Testis (tissue), 3 donors: ENCODE results near the gene RNU6-1. TPM values are rescaled to one million over a fixed set of nuclear protein-coding genes. Genes with fewer than 3 reads are reported as not detected.

Source experiments
- DNase-seq: peaks from one replicate; pipeline ENCODE4 v3.0.0-alpha.2; 2019
- H3K27ac ChIP-seq, 2 donors: fragments of 200-600 bp; sonication (generic); one replicate each; pipeline ENCODE4 v1.5.1; 2019
- H3K27me3 ChIP-seq: fragments of 200-600 bp; sonication (generic); one replicate; pipeline ENCODE4 v1.5.1; 2019
- H3K36me3 ChIP-seq: fragments of 200-600 bp; sonication (generic); one replicate; pipeline ENCODE4 v1.5.1; 2017; ENCODE audit warnings: low read depth; ENCODE audit errors: missing control alignments
- H3K4me1 ChIP-seq: fragments of 200-600 bp; sonication (generic); one replicate; pipeline ENCODE4 v1.5.1; 2019
- H3K4me3 ChIP-seq, 2 donors: fragments of 200-600 bp; sonication (generic); one replicate each; pipeline ENCODE4 v1.5.1; 2017 to 2019
- H3K9me3 ChIP-seq: fragments of 200-600 bp; sonication (generic); one replicate; pipeline ENCODE4 v1.5.1; 2017
- CTCF ChIP-seq, 3 experiments: fragments of 450-650 bp in 2 of 3; fragments of 200-600 bp in 1 of 3; sonication (generic) in 1 of 3; IDR thresholded peaks; one replicate each; pipeline ENCODE4 v1.5.1; 2016 to 2019; ENCODE audit warnings: antibody characterized with exemption in 3 of 3, mild to moderate bottlenecking in 2 of 3, moderate library complexity in 1 of 3
- POLR2A ChIP-seq: fragments of 450-650 bp; IDR thresholded peaks from one replicate; pipeline ENCODE4 v1.6.1; 2017; ENCODE audit warnings: antibody characterized with exemption, mild to moderate bottlenecking, moderate library complexity
- WGBS, 2 donors: methylation state at CpG; one replicate each; pipeline ENCODE4 v1.1.5; 2018; 5-methylcytosine and 5-hydroxymethylcytosine counted together
- intact Hi-C: fragments of 100-400 bp; cut with DNase I; formaldehyde crosslinking; loops from one replicate; pipeline ENCODE4 v1.15.1; 2023; ENCODE audit warnings: low total_unique reads
- polyA plus RNA-seq: library from polyadenylated mRNA; stranded (reverse); fragments of 350-450 nt; fragmentation: Illumina TruSeq; extraction: RNeasy Lipid Tissue Mini Kit (QIAGEN cat#74804); gene quantifications from one replicate; pipeline ENCODE4 v1.2.3, GENCODE V29; 2014; ENCODE audit warnings: low read depth, low replicate concordance; ENCODE audit not compliant: insufficient read depth
- total RNA-seq, 2 donors: library from RNA; depleted of rRNA; stranded (reverse); fragments of >200 nt; gene quantifications; one replicate each; pipeline ENCODE4 v1.2.3, GENCODE V29; 2016

The RNU6-1 gene
- total and polyA plus RNA-seq, 3 donors from 2014 or later, result not detected

- WGBS, 2 donors, result 3% methylated on average over 13 to 22 of the region's 46 CpGs
- Histone ChIP-seq H3K36me3 (no peaks in the 10 kb centered on the region), H3K4me3 (no peak overlapping the region), H3K27me3 (no peaks in the 10 kb centered on the region), H3K27ac (no peak overlapping the region), H3K9me3 (no peaks in the 10 kb centered on the region), H3K4me1 (peaks cover 15% of the 10 kb centered on the region)
- DNase-seq, result no peak
- intact Hi-C loops, result no loop called here
- TF ChIP-seq POLR2A (no peak), CTCF (IDR thresholded peaks at IDR 0.05) (no peak)
Observed at GRCh38 chr15:67822537-67823313, 17.1 kb downstream of the RNU6-1 start.

GRCh38 chr15:67821784-67822440 is 17.9 kb downstream of the RNU6-1 start:
- TF ChIP-seq CTCF (IDR thresholded peaks at IDR 0.05) (no peak), POLR2A (no peak)
- intact Hi-C loops, result no loop called here
- Histone ChIP-seq H3K4me3 (no peak overlapping the region), H3K36me3 (no peaks in the 10 kb centered on the region), H3K27me3 (no peaks in the 10 kb centered on the region), H3K9me3 (no peaks in the 10 kb centered on the region), H3K4me1 (peaks cover 15% of the 10 kb centered on the region), H3K27ac (no peak overlapping the region)
- DNase-seq, result no peak
- WGBS, 2 donors, result 1 to 3% methylated on average over 43 of the region's 43 CpGs

- Histone ChIP-seq H3K27me3 (no peaks in the 10 kb centered on the region), H3K36me3 (no peaks in the 10 kb centered on the region), H3K9me3 (no peaks in the 10 kb centered on the region), H3K4me3 (no peak overlapping the region), H3K4me1 (peaks cover 15% of the 10 kb centered on the region), H3K27ac (no peak overlapping the region)
- WGBS, 2 donors, result 3 to 5% methylated on average over 22 to 34 of the region's 39 CpGs
- peak; percentile 66 for DNase-seq
- TF ChIP-seq CTCF (IDR thresholded peaks at IDR 0.05), result no peak
- TF ChIP-seq POLR2A, result no peak
- intact Hi-C loops, result no loop called here
Observed at GRCh38 chr15:67820992-67821783, 18.7 kb downstream of the RNU6-1 start.

GRCh38 chr15:67820122-67820991 is 19.5 kb downstream of the RNU6-1 start:
- Histone ChIP-seq H3K27me3 (no peaks in the 10 kb centered on the region), H3K9me3 (no peaks in the 10 kb centered on the region), H3K27ac (no peak overlapping the region), H3K36me3 (no peaks in the 10 kb centered on the region), H3K4me1 (peaks cover 9% of the 10 kb centered on the region), H3K4me3 (no peak overlapping the region)
- WGBS, 2 donors, result 10% methylated on average over 44 to 50 of the region's 50 CpGs
- intact Hi-C loops, result no loop called here
- DNase-seq, result no peak
- TF ChIP-seq POLR2A, result no peak
- no peak for TF ChIP-seq CTCF (IDR thresholded peaks at IDR 0.05)
